Thymus (tissue), 11 donors: Measurements from ENCODE around the gene RNF133. TPM values are rescaled to one million over a fixed set of nuclear protein-coding genes. Genes with fewer than 3 reads are reported as not detected.
A peak's percentile ranks its signal among the peaks of the same experiment; 100 is the strongest.
"Not testable (repeated sequence)": the region's sequence is repeated elsewhere in the genome, so short reads cannot be mapped to it uniquely, and the experiment has no call there.

Experiments
- DNase-seq, 9 donors: peaks; one replicate each; pipeline ENCODE4 v3.0.0-alpha.2; 2013; ENCODE audit warnings: low spot score in 9 of 9, low read depth in 6 of 9, missing footprints in 1 of 9
- H3K27ac ChIP-seq, 2 donors: one replicate each; pipeline ENCODE4 v1.5.1; 2013; ENCODE audit warnings: control low read depth in 1 of 2, low read depth in 1 of 2, low read length in 1 of 2, mild to moderate bottlenecking in 1 of 2, moderate library complexity in 1 of 2
- H3K27me3 ChIP-seq, 2 donors: one replicate each; pipeline ENCODE4 v1.5.1; 2013; ENCODE audit warnings: low read length in 1 of 2; ENCODE audit not compliant: control insufficient read depth in 2 of 2, insufficient read depth in 1 of 2
- H3K36me3 ChIP-seq, 2 donors: one replicate each; pipeline ENCODE4 v1.5.1; 2013; ENCODE audit warnings: low read length in 1 of 2, mild to moderate bottlenecking in 1 of 2, moderate library complexity in 1 of 2; ENCODE audit not compliant: control insufficient read depth in 2 of 2, insufficient read depth in 2 of 2
- H3K4me1 ChIP-seq, 2 donors: one replicate each; pipeline ENCODE4 v1.5.1; 2013; ENCODE audit warnings: low read length in 2 of 2; ENCODE audit not compliant: control insufficient read depth in 2 of 2, insufficient read depth in 2 of 2
- H3K4me3 ChIP-seq, 2 donors: one replicate each; pipeline ENCODE4 v1.5.1; 2013; ENCODE audit warnings: low read length in 2 of 2, control low read depth in 1 of 2, mild to moderate bottlenecking in 1 of 2
- H3K9me3 ChIP-seq, 2 donors: one replicate each; pipeline ENCODE4 v1.5.1; 2013; ENCODE audit warnings: low read length in 1 of 2, mild to moderate bottlenecking in 1 of 2; ENCODE audit not compliant: control insufficient read depth in 2 of 2, insufficient read depth in 1 of 2
- WGBS: extraction: QIAGEN DNeasy Blood & Tissue Kit; methylation state at CpG from one replicate; pipeline ENCODE4 v1.1.7; 2013; 5-methylcytosine and 5-hydroxymethylcytosine counted together
- polyA plus RNA-seq: library from polyadenylated mRNA; stranded (reverse); fragments of 200-250 nt; gene quantifications from one replicate; pipeline ENCODE4 v1.2.3, GENCODE V29; 2013
- total RNA-seq: library from RNA; stranded (reverse); fragments of 120-200 nt; gene quantifications from one replicate; pipeline ENCODE4 v1.2.4, GENCODE V29; 2013
- donor health status: healthy.

RNF133 gene
- total and polyA plus RNA-seq, 2 donors = 0.02 to 0.19 TPM

- DNase-seq, H3K27ac ChIP-seq, H3K36me3 ChIP-seq, H3K4me1 ChIP-seq, H3K4me3 ChIP-seq, H3K27me3 ChIP-seq, H3K9me3 ChIP-seq: not testable (repeated sequence)
- WGBS = 97% methylated on average over 16 of the region's 16 CpGs
These were observed 17.7 kb downstream of the RNF133 start for GRCh38 chr7:122681186-122681585.

GRCh38 chr7:122679813-122680212 is 19.1 kb downstream of the RNF133 start:
- H3K4me3 ChIP-seq = no peak overlapping the region
- H3K27me3 ChIP-seq = no peaks in the 10 kb centered on the region
- H3K4me1 ChIP-seq = no peaks in the 10 kb centered on the region
- H3K9me3 ChIP-seq = no peaks in the 10 kb centered on the region
- 91% methylated on average over 1 of the region's 1 CpG for WGBS
- H3K27ac ChIP-seq = no peak overlapping the region
- H3K36me3 ChIP-seq = no peaks in the 10 kb centered on the region
- DNase-seq = no peak

- not testable (repeated sequence) for H3K27ac ChIP-seq, H3K36me3 ChIP-seq, H3K4me3 ChIP-seq, H3K4me1 ChIP-seq, H3K27me3 ChIP-seq, H3K9me3 ChIP-seq, DNase-seq
- WGBS = 65% methylated on average over 9 of the region's 9 CpGs
These were observed 19.6 kb downstream of the RNF133 start for GRCh38 chr7:122679269-122679709.

- Histone ChIP-seq H3K4me1 (no peaks in the 10 kb centered on the region), H3K36me3 (no peaks in the 10 kb centered on the region), H3K27ac (no peak overlapping the region), H3K4me3 (no peak overlapping the region), H3K9me3 (peaks cover 0 to 4% of the 10 kb centered on the region in 2 donors), H3K27me3 (no peaks in the 10 kb centered on the region)
- WGBS = 53% methylated on average over 1 of the region's 1 CpG
- no peak for DNase-seq
These were observed 21.8 kb downstream of the RNF133 start for GRCh38 chr7:122677149-122677548.

- no peak for DNase-seq
- no peaks in the 10 kb centered on the region for H3K27me3 ChIP-seq
- H3K9me3 ChIP-seq = peaks cover 0 to 4% of the 10 kb centered on the region in 2 donors
- H3K4me3 ChIP-seq = no peak overlapping the region
- H3K4me1 ChIP-seq = no peaks in the 10 kb centered on the region
- no peak overlapping the region for H3K27ac ChIP-seq
- no peaks in the 10 kb centered on the region for H3K36me3 ChIP-seq
- WGBS = 89% methylated on average over 2 of the region's 2 CpGs
These were observed 22.5 kb downstream of the RNF133 start for GRCh38 chr7:122676466-122676865.

GRCh38 chr7:122675621-122676020 is 23.3 kb downstream of the RNF133 start:
- Histone ChIP-seq H3K27ac (no peak overlapping the region), H3K9me3 (peaks cover 0 to 4% of the 10 kb centered on the region in 2 donors), H3K4me3 (no peak overlapping the region), H3K27me3 (no peaks in the 10 kb centered on the region), H3K4me1 (no peaks in the 10 kb centered on the region), H3K36me3 (no peaks in the 10 kb centered on the region)
- no peak for DNase-seq
- 93% methylated on average over 7 of the region's 7 CpGs for WGBS

- Histone ChIP-seq H3K36me3 (no peaks in the 10 kb centered on the region), H3K9me3 (peaks cover 0 to 4% of the 10 kb centered on the region in 2 donors), H3K27ac (peak overlapping the region in 1 of 2 donors; percentile 33), H3K4me3 (no peak overlapping the region), H3K27me3 (no peaks in the 10 kb centered on the region), H3K4me1 (no peaks in the 10 kb centered on the region)
- 88% methylated on average over 7 of the region's 7 CpGs for WGBS
- no peak for DNase-seq
These were observed 23.9 kb downstream of the RNF133 start for GRCh38 chr7:122675011-122675410.

- DNase-seq = no peak
- H3K4me1 ChIP-seq = no peaks in the 10 kb centered on the region
- no peaks in the 10 kb centered on the region for H3K36me3 ChIP-seq
- H3K27me3 ChIP-seq = no peaks in the 10 kb centered on the region
- H3K27ac ChIP-seq = no peak overlapping the region
- 89% methylated on average over 4 of the region's 4 CpGs for WGBS
- no peak overlapping the region for H3K4me3 ChIP-seq
- H3K9me3 ChIP-seq = peaks cover 0 to 4% of the 10 kb centered on the region in 2 donors
These were observed 24.4 kb downstream of the RNF133 start for GRCh38 chr7:122674502-122674901.

- no peaks in the 10 kb centered on the region for H3K36me3 ChIP-seq
- 96% methylated on average over 21 of the region's 21 CpGs for WGBS
- H3K4me1 ChIP-seq = no peaks in the 10 kb centered on the region
- H3K27me3 ChIP-seq = no peaks in the 10 kb centered on the region
- DNase-seq = no peak
- H3K27ac ChIP-seq = peak overlapping the region in 1 of 2 donors; percentile 11
- H3K9me3 ChIP-seq = peaks cover 0 to 4% of the 10 kb centered on the region in 2 donors
- no peak overlapping the region for H3K4me3 ChIP-seq
These were observed 25.0 kb downstream of the RNF133 start for GRCh38 chr7:122673951-122674350.

- Histone ChIP-seq H3K4me1 (no peaks in the 10 kb centered on the region), H3K4me3 (no peak overlapping the region), H3K27me3 (no peaks in the 10 kb centered on the region), H3K27ac (no peak overlapping the region), H3K9me3 (peaks cover 0 to 4% of the 10 kb centered on the region in 2 donors), H3K36me3 (no peaks in the 10 kb centered on the region)
- DNase-seq = no peak
- 96% methylated on average over 8 of the region's 8 CpGs for whole genome bisulfite sequencing
These were observed 26.4 kb downstream of the RNF133 start for GRCh38 chr7:122672536-122672935.
